ENCODE measurements around the gene ARHGAP15.

GRCh38 chr2:143807671-143808070 lies 678.5 kb downstream of the ARHGAP15 start:
- no peak for TF ChIP-seq CTCF (IDR thresholded peaks at IDR 0.05)
- TF ChIP-seq POLR2A (IDR thresholded peaks at IDR 0.05), result no peak
- peak; percentile 76 to 94 (median 78) for TF ChIP-seq POLR2AphosphoS5 (IDR thresholded peaks at IDR 0.05)

All from suprapubic skin (tissue), 4 donors.